ENCODE results near the gene CDH4.

DNA sequence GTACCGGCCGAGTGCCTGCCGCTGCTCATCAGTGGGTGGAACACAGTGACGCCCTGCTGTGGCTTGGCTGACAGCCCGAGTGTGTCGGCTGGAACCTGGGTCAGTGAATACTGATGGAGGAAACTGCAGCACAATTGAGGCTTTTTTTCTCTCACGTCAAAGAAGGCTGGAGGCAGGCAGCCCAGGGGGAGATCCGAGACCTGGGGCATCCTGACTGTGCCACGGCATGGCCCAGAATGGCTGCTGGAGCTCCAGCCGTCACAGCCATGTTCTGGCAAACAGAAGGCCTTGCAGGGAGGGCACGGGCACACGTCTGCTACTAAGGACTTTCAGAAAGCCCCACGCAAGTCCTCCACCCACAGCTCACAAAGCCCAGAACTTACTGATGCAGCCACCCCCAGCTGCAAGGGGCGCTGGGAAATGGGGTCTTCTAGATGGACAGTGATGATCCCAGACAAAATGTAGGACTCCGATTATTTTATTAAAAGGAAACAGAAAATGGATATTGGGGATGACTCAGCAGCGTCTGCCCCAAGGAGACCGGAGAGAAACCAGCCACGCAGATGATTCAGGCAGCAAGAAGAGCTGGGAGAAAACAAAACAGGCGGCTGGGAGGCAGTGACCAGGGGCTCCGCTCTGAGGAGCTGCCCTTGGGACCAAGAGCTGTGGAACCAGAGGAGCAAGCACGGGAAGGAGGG, 673.6 kb downstream of the CDH4 start:
- TF ChIP-seq, protein P1, sequence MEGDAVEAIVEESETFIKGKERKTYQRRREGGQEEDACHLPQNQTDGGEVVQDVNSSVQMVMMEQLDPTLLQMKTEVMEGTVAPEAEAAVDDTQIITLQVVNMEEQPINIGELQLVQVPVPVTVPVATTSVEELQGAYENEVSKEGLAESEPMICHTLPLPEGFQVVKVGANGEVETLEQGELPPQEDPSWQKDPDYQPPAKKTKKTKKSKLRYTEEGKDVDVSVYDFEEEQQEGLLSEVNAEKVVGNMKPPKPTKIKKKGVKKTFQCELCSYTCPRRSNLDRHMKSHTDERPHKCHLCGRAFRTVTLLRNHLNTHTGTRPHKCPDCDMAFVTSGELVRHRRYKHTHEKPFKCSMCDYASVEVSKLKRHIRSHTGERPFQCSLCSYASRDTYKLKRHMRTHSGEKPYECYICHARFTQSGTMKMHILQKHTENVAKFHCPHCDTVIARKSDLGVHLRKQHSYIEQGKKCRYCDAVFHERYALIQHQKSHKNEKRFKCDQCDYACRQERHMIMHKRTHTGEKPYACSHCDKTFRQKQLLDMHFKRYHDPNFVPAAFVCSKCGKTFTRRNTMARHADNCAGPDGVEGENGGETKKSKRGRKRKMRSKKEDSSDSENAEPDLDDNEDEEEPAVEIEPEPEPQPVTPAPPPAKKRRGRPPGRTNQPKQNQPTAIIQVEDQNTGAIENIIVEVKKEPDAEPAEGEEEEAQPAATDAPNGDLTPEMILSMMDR (IDR thresholded peaks at IDR 0.05), result no peak
- TF ChIP-seq ZFX (IDR thresholded peaks at IDR 0.05; ENCODE audit: borderline replicate concordance), result no peak
